DOHH2 (cell line): Measurements from ENCODE around the gene PLSCR5.
A peak's percentile ranks its signal among the peaks of the same experiment; 100 is the strongest.

Experiments used
- H3F3A ChIP-seq: fragments of 200-600 bp; sonication (generic), shearing (Covaris generic); 2 replicates; pipeline ENCODE4 v1.6.0; 2016; ENCODE audit warnings: antibody characterized with exemption, mild to moderate bottlenecking; ENCODE audit not compliant: control insufficient read depth, insufficient read depth
- H3K27ac ChIP-seq: fragments of 200-600 bp; sonication (generic); 2 replicates; pipeline ENCODE4 v1.5.1; 2014; ENCODE audit warnings: low read depth, mild to moderate bottlenecking, low read length, moderate library complexity
- H3K27me3 ChIP-seq: fragments of 200-600 bp; sonication (generic); 2 replicates; pipeline ENCODE4 v1.6.1; 2014; ENCODE audit warnings: mild to moderate bottlenecking, low read length, mixed read lengths; ENCODE audit not compliant: control insufficient read depth
- H3K36me3 ChIP-seq: fragments of 200-600 bp; sonication (generic); 2 replicates; pipeline ENCODE4 v1.6.1; 2014; ENCODE audit warnings: mild to moderate bottlenecking, low read length, moderate library complexity, mixed read lengths; ENCODE audit not compliant: control insufficient read depth
- H3K4me1 ChIP-seq: fragments of 200-600 bp; sonication (generic); 2 replicates; pipeline ENCODE4 v1.6.1; 2014; ENCODE audit warnings: mild to moderate bottlenecking, low read length, mixed read lengths; ENCODE audit not compliant: control insufficient read depth
- H3K4me2 ChIP-seq: fragments of 200-600 bp; sonication (generic); 2 replicates; pipeline ENCODE4 v1.6.0; 2014; ENCODE audit warnings: mild to moderate bottlenecking, low read length, moderate library complexity
- H3K4me3 ChIP-seq: fragments of 200-600 bp; sonication (generic); 2 replicates; pipeline ENCODE4 v1.5.1; 2014; ENCODE audit warnings: mild to moderate bottlenecking, low read length, mixed read lengths
- H3K79me2 ChIP-seq: fragments of 200-600 bp; sonication (generic); 2 replicates; pipeline ENCODE4 v1.6.1; 2014; ENCODE audit warnings: mild to moderate bottlenecking, low read length, mixed read lengths; ENCODE audit not compliant: control insufficient read depth
- H3K9me2 ChIP-seq: fragments of 200-600 bp; sonication (generic); replicated peaks from 2 replicates; pipeline ENCODE4 v1.6.1; 2014; ENCODE audit warnings: mild to moderate bottlenecking, low read length, mixed read lengths; ENCODE audit not compliant: control insufficient read depth
- H3K9me3 ChIP-seq: fragments of 200-600 bp; sonication (generic); 2 replicates; pipeline ENCODE4 v1.6.1; 2014; ENCODE audit warnings: antibody characterized with exemption, low read length, mixed read lengths; ENCODE audit not compliant: control insufficient read depth, insufficient read depth
- H4K20me1 ChIP-seq: fragments of 200-600 bp; sonication (generic); 2 replicates; pipeline ENCODE4 v1.6.0; 2014; ENCODE audit warnings: low read depth, mild to moderate bottlenecking, antibody characterized with exemption, low read length, moderate library complexity; ENCODE audit not compliant: control insufficient read depth, insufficient read depth
- CTCF ChIP-seq: fragments of 200-600 bp; sonication (generic); IDR thresholded peaks from one replicate; pipeline ENCODE4 v1.5.1; 2014; ENCODE audit warnings: antibody characterized with exemption, mild to moderate bottlenecking, low read depth, low read length; ENCODE audit not compliant: poor library complexity, severe bottlenecking
- EZH2phosphoT487 ChIP-seq: fragments of 200-600 bp; sonication (generic); IDR thresholded peaks from 2 replicates; pipeline ENCODE4 v1.6.1; 2017; ENCODE audit warnings: borderline replicate concordance, mild to moderate bottlenecking, antibody characterized with exemption, low read length, moderate library complexity, mixed read lengths

Gene PLSCR5

DNA sequence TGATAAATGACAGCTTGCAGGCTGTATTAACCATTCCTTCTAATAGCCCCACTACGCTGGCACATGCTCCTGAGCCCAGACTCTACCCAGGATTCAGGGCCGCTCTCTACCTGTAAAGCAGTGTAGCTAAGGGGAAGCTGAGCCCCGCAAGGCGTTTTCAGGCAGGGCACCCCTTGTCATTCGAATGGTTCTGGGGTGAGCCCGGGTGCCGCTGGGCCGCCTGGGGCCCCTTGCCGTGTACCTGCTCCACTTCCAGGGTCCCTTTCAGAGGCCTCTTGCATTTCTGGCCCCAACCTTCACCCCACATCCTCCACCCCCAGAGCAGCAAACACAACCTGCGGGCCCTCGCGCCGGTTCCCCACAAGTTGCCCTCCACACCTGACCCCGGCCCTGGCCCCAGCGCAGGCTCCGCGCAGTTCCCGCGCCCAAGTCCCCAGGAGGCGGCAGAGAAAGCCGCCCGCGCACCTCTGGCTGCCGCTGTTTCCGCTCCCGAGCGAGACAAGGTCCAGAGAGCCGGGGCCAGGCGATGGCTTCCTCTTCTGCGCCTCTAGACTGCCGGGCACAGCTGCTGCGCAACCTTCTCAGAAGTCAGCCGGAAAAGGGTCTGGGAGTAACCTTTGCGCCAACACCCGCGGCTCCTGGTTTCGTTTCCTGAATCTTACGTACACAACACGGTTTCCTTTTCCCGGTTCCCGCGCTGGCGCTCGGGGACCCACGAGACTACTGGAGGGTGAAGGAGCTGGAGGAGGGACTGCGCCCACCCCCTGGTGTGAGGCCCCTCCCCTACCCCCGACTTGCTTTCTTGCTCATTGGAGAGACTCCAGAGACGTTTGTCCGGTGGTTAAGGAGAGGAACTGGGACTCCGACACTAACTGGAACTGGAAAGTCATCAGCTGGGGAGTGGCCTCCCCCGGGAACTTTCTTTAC, 60.9 kb downstream of the PLSCR5 start, which contains the start of gene PLSCR1:
TSS of gene PLSCR1 (minus strand) at position 606 of the 927 bp plus-strand sequence. CDS start 8,055 bp downstream, outside the sequence.
- H4K20me1 ChIP-seq: no peaks in the 10 kb centered on the region
- H3K4me2 ChIP-seq: peak within 1 kb of the TSS; percentile 58
- no peaks in the 10 kb centered on the region for H3K27me3 ChIP-seq
- peaks cover 31% of the 10 kb centered on the region for H3K79me2 ChIP-seq
- H3K9me3 ChIP-seq: no peaks in the 10 kb centered on the region
- TF ChIP-seq EZH2phosphoT487 (no peak), CTCF (no peak)
- peaks cover 3% of the 10 kb centered on the region; the same call in 1 of the 2 replicates for H3K36me3 ChIP-seq
- peak within 1 kb of the TSS; percentile 58 for H3K27ac ChIP-seq
- H3K9me2 ChIP-seq: no peaks in the 10 kb centered on the region
- peaks cover 37% of the 10 kb centered on the region for H3K4me1 ChIP-seq
- H3F3A ChIP-seq: peaks cover 9% of the 10 kb centered on the region
- H3K4me3 ChIP-seq: peak within 1 kb of the TSS; percentile 91

- H3K4me3 ChIP-seq: peak overlapping the region; percentile 91
- no peaks in the 10 kb centered on the region for H4K20me1 ChIP-seq
- TF ChIP-seq CTCF: no peak
- no peak for TF ChIP-seq EZH2phosphoT487
- H3K27ac ChIP-seq: peak overlapping the region; percentile 58
- no peaks in the 10 kb centered on the region for H3K9me3 ChIP-seq
- H3K4me1 ChIP-seq: peaks cover 35% of the 10 kb centered on the region
- peaks cover 31% of the 10 kb centered on the region for H3K79me2 ChIP-seq
- peaks cover 9% of the 10 kb centered on the region for H3F3A ChIP-seq
- H3K27me3 ChIP-seq: no peaks in the 10 kb centered on the region
- peaks cover 3% of the 10 kb centered on the region; the same call in 1 of the 2 replicates for H3K36me3 ChIP-seq
- H3K9me2 ChIP-seq: no peaks in the 10 kb centered on the region
- peak overlapping the region; percentile 58 for H3K4me2 ChIP-seq
Measured at GRCh38 chr3:146543461-146544001, 61.6 kb downstream of the PLSCR5 start.

GRCh38 chr3:146542978-146543377, 62.2 kb downstream of the PLSCR5 start:
- Histone ChIP-seq H3K36me3 (peaks cover 3% of the 10 kb centered on the region; the same call in 1 of the 2 replicates), H3K4me3 (peak overlapping the region; percentile 91), H3K9me3 (no peaks in the 10 kb centered on the region), H3F3A (peaks cover 9% of the 10 kb centered on the region), H3K27me3 (no peaks in the 10 kb centered on the region), H3K4me1 (peaks cover 32% of the 10 kb centered on the region), H3K27ac (no peak overlapping the region), H3K4me2 (peak overlapping the region; percentile 58), H3K9me2 (no peaks in the 10 kb centered on the region), H3K79me2 (peaks cover 31% of the 10 kb centered on the region), H4K20me1 (no peaks in the 10 kb centered on the region)
- TF ChIP-seq EZH2phosphoT487: no peak
- TF ChIP-seq CTCF: no peak
